Neutrophil (primary cell): ENCODE data around the gene PCDHGA7.
"Not testable (repeated sequence)": the region's sequence is repeated elsewhere in the genome, so short reads cannot be mapped to it uniquely, and the experiment has no call there.

Experiments
- H3K27ac ChIP-seq: fragments of 200-600 bp; sonication (generic); 2 replicates; pipeline ENCODE4 v1.5.1; 2016; ENCODE audit warnings: mild to moderate bottlenecking, moderate library complexity
- H3K27me3 ChIP-seq: fragments of 200-600 bp; sonication (generic); 2 replicates; pipeline ENCODE4 v1.6.0; 2016; ENCODE audit warnings: mild to moderate bottlenecking
- H3K36me3 ChIP-seq: fragments of 200-600 bp; sonication (generic); 2 replicates; pipeline ENCODE4 v1.5.1; 2017
- H3K4me1 ChIP-seq, 2 experiments: fragments of 200-600 bp in 1 of 2; sonication (generic) in 1 of 2; 1 replicate in 1 of 2; 2 replicates in 1 of 2; pipeline versions ENCODE4 v1.5.1 to v1.6.1; 2013 to 2016; ENCODE audit warnings: low read depth in 1 of 2, low read length in 1 of 2, mild to moderate bottlenecking in 1 of 2, moderate library complexity in 1 of 2; ENCODE audit not compliant: control insufficient read depth in 1 of 2, insufficient read depth in 1 of 2
- H3K4me3 ChIP-seq, 2 experiments: fragments of 200-600 bp in 1 of 2; sonication (generic) in 1 of 2; 1 replicate in 1 of 2; 2 replicates in 1 of 2; pipeline ENCODE4 v1.5.1; 2013 to 2016; ENCODE audit warnings: low read depth in 1 of 2, low read length in 1 of 2, mild to moderate bottlenecking in 1 of 2, moderate library complexity in 1 of 2
- H3K9me3 ChIP-seq: fragments of 200-600 bp; sonication (generic); 2 replicates; pipeline ENCODE4 v1.5.1; 2016
- CTCF ChIP-seq: fragments of 200-600 bp; sonication (generic); IDR thresholded peaks from 2 replicates; pipeline ENCODE4 v1.5.1; 2016; ENCODE audit warnings: antibody characterized with exemption

The PCDHGA7 gene

GRCh38 chr5:141403387-141403786 lies 20.8 kb downstream of the PCDHGA7 start:
- no peak for TF ChIP-seq CTCF
- no peaks in the 10 kb centered on the region for H3K4me1 ChIP-seq

GRCh38 chr5:141407790-141408505 lies 25.4 kb downstream of the PCDHGA7 start, which contains the start of gene PCDHGB6:
Gene PCDHGB6 (plus strand): TSS chr5:141408021. CDS start chr5:141408203, 182 bp downstream.
- not testable (repeated sequence) for H3K4me3 ChIP-seq, H3K4me1 ChIP-seq, H3K36me3 ChIP-seq, H3K27ac ChIP-seq
- Histone ChIP-seq H3K9me3 (peaks cover 21% of the 10 kb centered on the region), H3K27me3 (peaks cover 100% of the 10 kb centered on the region)

More at GRCh38 chr5:141403387-141403786, 20.8 kb downstream of the PCDHGA7 start:
- H3K27me3 ChIP-seq, result peaks cover 100% of the 10 kb centered on the region
- no peak overlapping the region for H3K27ac ChIP-seq
- no peak overlapping the region for H3K4me3 ChIP-seq
- peaks cover 19% of the 10 kb centered on the region for H3K9me3 ChIP-seq
- no peaks in the 10 kb centered on the region for H3K36me3 ChIP-seq

GRCh38 chr5:141409598-141410306 lies 27.2 kb downstream of the PCDHGA7 start:
- Histone ChIP-seq H3K27me3 (peaks cover 100% of the 10 kb centered on the region), H3K4me1 (peaks cover 0 to 7% of the 10 kb centered on the region in 2 experiments), H3K36me3 (no peaks in the 10 kb centered on the region), H3K4me3 (no peak overlapping the region), H3K9me3 (peaks cover 20% of the 10 kb centered on the region), H3K27ac (no peak overlapping the region)
- no peak for TF ChIP-seq CTCF

- peaks cover 20% of the 10 kb centered on the region for H3K9me3 ChIP-seq
- H3K27me3 ChIP-seq, result peaks cover 100% of the 10 kb centered on the region
- H3K4me1 ChIP-seq, result peaks cover 0 to 7% of the 10 kb centered on the region in 2 experiments
- TF ChIP-seq CTCF, result no peak
- H3K27ac ChIP-seq, result no peak overlapping the region
- H3K36me3 ChIP-seq, result no peaks in the 10 kb centered on the region
- H3K4me3 ChIP-seq, result no peak overlapping the region
These were observed 29.0 kb downstream of the PCDHGA7 start for GRCh38 chr5:141411575-141411974.

- H3K27ac ChIP-seq, result no peak within 1 kb of the TSS
- TF ChIP-seq CTCF, result no peak
- H3K9me3 ChIP-seq, result peaks cover 19% of the 10 kb centered on the region
- H3K36me3 ChIP-seq, result no peaks in the 10 kb centered on the region
- H3K27me3 ChIP-seq, result peaks cover 100% of the 10 kb centered on the region
- peak within 1 kb of the TSS; percentile 19 to 30 for H3K4me3 ChIP-seq
- peaks cover 7 to 14% of the 10 kb centered on the region in 2 experiments for H3K4me1 ChIP-seq
These were observed 30.5 kb downstream of the PCDHGA7 start, which contains the start of gene PCDHGA10 for GRCh38 chr5:141412854-141413539. Gene PCDHGA10 (plus strand): TSS chr5:141412987. CDS start chr5:141413176, 189 bp downstream.
